GM23248 (cell line): ENCODE measurements around the gene GPX3.

Experiments used
- EZH2 ChIP-seq: fragments of 200-600 bp; sonication (generic); IDR thresholded peaks from 2 replicates; pipeline ENCODE4 v1.6.1; 2018; ENCODE audit warnings: antibody characterized with exemption, mild to moderate bottlenecking; ENCODE audit not compliant: insufficient read depth, poor library complexity, severe bottlenecking
- EZH2phosphoT487 ChIP-seq: fragments of 200-600 bp; sonication (generic); IDR thresholded peaks from 2 replicates; pipeline ENCODE4 v1.6.1; 2018; ENCODE audit warnings: antibody characterized with exemption, moderate library complexity, mild to moderate bottlenecking, low read depth; ENCODE audit not compliant: insufficient read depth

DNA sequence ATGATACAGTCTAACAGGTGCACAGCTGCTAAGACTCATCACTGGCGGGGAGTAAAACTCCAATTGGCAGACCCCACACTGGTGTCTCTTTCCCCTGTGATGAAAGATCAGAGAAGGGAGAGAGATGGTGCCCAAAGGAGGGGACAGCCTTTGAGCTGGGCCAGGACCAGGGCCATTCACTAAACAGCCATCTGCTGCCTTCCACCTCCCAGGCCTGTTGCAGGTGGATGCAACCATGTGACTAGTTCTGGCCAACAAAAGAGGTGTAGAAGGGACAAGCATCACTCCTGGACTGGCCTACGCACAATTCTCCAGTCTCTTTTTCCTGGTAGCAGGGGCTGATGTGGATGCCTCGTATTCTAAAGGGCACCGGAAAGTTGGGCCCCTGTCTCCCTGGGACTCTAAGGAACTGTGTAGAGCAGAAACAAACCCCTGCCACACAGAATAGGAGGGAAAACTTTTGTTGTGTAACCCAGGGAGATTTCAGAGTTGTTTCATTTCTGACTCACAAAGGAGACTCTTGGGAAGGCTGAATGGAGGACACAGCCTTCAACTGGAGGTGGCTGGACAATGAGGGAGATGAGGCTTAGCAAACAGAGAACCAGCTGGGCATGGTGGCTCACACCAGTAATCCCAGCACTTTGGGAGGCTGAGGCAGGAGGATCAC, 33.5 kb downstream of the GPX3 start:
- TF ChIP-seq EZH2 = no peak
- no peak for TF ChIP-seq EZH2phosphoT487
